ENCODE results near the gene MIB2.

Gene MIB2

GRCh38 chr1:1677718-1678580 lies 62.6 kb downstream of the MIB2 start:
- DNase-seq (ENCODE audit: low read depth, low spot score) = no peak
- Histone ChIP-seq H3K27me3 (ENCODE audit: insufficient read depth, insufficient read length) (no peaks in the 10 kb centered on the region), H3K36me3 (ENCODE audit: insufficient read depth, insufficient read length, low read length) (peaks cover 5% of the 10 kb centered on the region), H3K4me3 (ENCODE audit: insufficient read length, low read depth) (no peak overlapping the region), H3K4me1 (ENCODE audit: insufficient read depth, insufficient read length) (peaks cover 11% of the 10 kb centered on the region), H3K9me3 (ENCODE audit: insufficient read depth, low read length) (no peaks in the 10 kb centered on the region), H3K9ac (ENCODE audit: insufficient read length, low read depth) (no peak overlapping the region)
- no peak for TF ChIP-seq ZNF274 (IDR thresholded peaks at IDR 0.05; ENCODE audit: low read depth, low read length)
- no peak for TF ChIP-seq YY1 (IDR thresholded peaks at IDR 0.05; ENCODE audit: insufficient read depth, insufficient read length)
- no peak for TF ChIP-seq SUZ12 (IDR thresholded peaks at IDR 0.05; ENCODE audit: extremely low read depth, insufficient read depth, insufficient read length)

- peaks cover 13% of the 10 kb centered on the region for H3K4me1 ChIP-seq (ENCODE audit: insufficient read depth, insufficient read length)
- DNase-seq (ENCODE audit: low read depth, low spot score) = no peak
Measured at GRCh38 chr1:1678581-1679380, 63.5 kb downstream of the MIB2 start.

More at GRCh38 chr1:1678581-1679380, 63.5 kb downstream of the MIB2 start:
- TF ChIP-seq YY1 (IDR thresholded peaks at IDR 0.05; ENCODE audit: insufficient read depth, insufficient read length) (no peak), SUZ12 (IDR thresholded peaks at IDR 0.05; ENCODE audit: extremely low read depth, insufficient read depth, insufficient read length) (no peak)
- no peaks in the 10 kb centered on the region for H3K9me3 ChIP-seq (ENCODE audit: insufficient read depth, low read length)
- peaks cover 9% of the 10 kb centered on the region for H3K36me3 ChIP-seq (ENCODE audit: insufficient read depth, insufficient read length, low read length)
- no peaks in the 10 kb centered on the region for H3K27me3 ChIP-seq (ENCODE audit: insufficient read depth, insufficient read length)
- no peak overlapping the region for H3K4me3 ChIP-seq (ENCODE audit: insufficient read length, low read depth)
- H3K9ac ChIP-seq (ENCODE audit: insufficient read length, low read depth) = peak overlapping the region; percentile 42

Data from NT2/D1 (cell line).